HepG2 (cell line): ENCODE data around the gene MSL2. TPM values are rescaled to one million over a fixed set of nuclear protein-coding genes. Genes with fewer than 3 reads are reported as not detected.

Experiments
- EP300 ChIP-seq, 3 experiments: sonication (generic) in 1 of 3; formaldehyde crosslinking in 1 of 3; IDR thresholded peaks; 2 replicates each; pipeline versions ENCODE4 v1.5.1 to v1.6.1; 2011 to 2020; ENCODE audit warnings: low read depth in 2 of 3, low read length in 2 of 3, borderline replicate concordance in 1 of 3, improper control_type of control experiment in 1 of 3, mild to moderate bottlenecking in 1 of 3, missing genetic modification reagents in 1 of 3, moderate library complexity in 1 of 3
- FOXK1 ChIP-seq: sonication (generic); formaldehyde crosslinking; IDR thresholded peaks from 2 replicates; pipeline ENCODE4 v1.4.0; 2020; ENCODE audit warnings: low read depth, missing genetic modification reagents, borderline replicate concordance
- GABPA ChIP-seq, 2 experiments: IDR thresholded peaks; 2 replicates each; pipeline ENCODE4 v1.6.1; 2011 to 2016; ENCODE audit warnings: low read depth in 2 of 2, low read length in 1 of 2, missing biosample characterization in 1 of 2, missing genetic modification characterization in 1 of 2
- KDM1A ChIP-seq: IDR thresholded peaks from 2 replicates; pipeline ENCODE4 v1.6.1; 2016; ENCODE audit warnings: missing compliant biosample characterization
- MAZ ChIP-seq, 2 experiments: sonication (generic) in 1 of 2; formaldehyde crosslinking in 1 of 2; IDR thresholded peaks; 2 replicates each; pipeline versions ENCODE4 v1.5.0 to v1.6.1; 2012 to 2020; ENCODE audit warnings: low read depth in 2 of 2, mild to moderate bottlenecking in 2 of 2, borderline replicate concordance in 1 of 2, improper control_type of control experiment in 1 of 2, low read length in 1 of 2, missing genetic modification reagents in 1 of 2, moderate library complexity in 1 of 2
- MED1 ChIP-seq: sonication (generic); formaldehyde crosslinking; IDR thresholded peaks from 2 replicates; pipeline ENCODE4 v1.4.0; 2020; ENCODE audit warnings: missing genetic modification reagents
- RAD21 ChIP-seq: fragments of 450-650 bp; formaldehyde crosslinking; IDR thresholded peaks from 2 replicates; pipeline ENCODE4 v1.5.0; 2020; ENCODE audit warnings: mild to moderate bottlenecking
- SYNCRIP ChIP-seq: fragments of 200-400 bp; formaldehyde crosslinking; IDR thresholded peaks from 2 replicates; pipeline ENCODE4 v1.6.1; 2018; ENCODE audit warnings: mild to moderate bottlenecking, low read depth, low read length; ENCODE audit not compliant: insufficient read depth
- YEATS2 ChIP-seq: sonication (generic); formaldehyde crosslinking; IDR thresholded peaks from 2 replicates; pipeline ENCODE4 v1.4.0; 2020; ENCODE audit warnings: missing genetic modification reagents, borderline replicate concordance
- ZBTB3 ChIP-seq: sonication (generic); formaldehyde crosslinking; IDR thresholded peaks from 2 replicates; pipeline ENCODE4 v1.4.0; 2020; ENCODE audit warnings: low read depth, mild to moderate bottlenecking, moderate library complexity, missing genetic modification reagents, borderline replicate concordance
- ZKSCAN5 ChIP-seq: sonication (generic); formaldehyde crosslinking; IDR thresholded peaks from 2 replicates; pipeline ENCODE4 v1.5.1; 2020; ENCODE audit warnings: mild to moderate bottlenecking, missing genetic modification reagents
- ZNF12 ChIP-seq: sonication (generic); formaldehyde crosslinking; IDR thresholded peaks from 2 replicates; pipeline ENCODE4 v1.5.0; 2020; ENCODE audit warnings: missing genetic modification reagents
- ZNF326 ChIP-seq: sonication (generic); formaldehyde crosslinking; IDR thresholded peaks from 2 replicates; pipeline ENCODE4 v1.4.0; 2020; ENCODE audit warnings: missing genetic modification reagents, borderline replicate concordance
- ZNF564 ChIP-seq: sonication (generic); formaldehyde crosslinking; IDR thresholded peaks from 2 replicates; pipeline ENCODE4 v1.8.1; 2023; ENCODE audit warnings: mild to moderate bottlenecking, missing genetic modification reagents
- ZNF569 ChIP-seq: sonication (generic); formaldehyde crosslinking; IDR thresholded peaks from 2 replicates; pipeline ENCODE4 v1.5.0; 2020; ENCODE audit warnings: mild to moderate bottlenecking, missing genetic modification reagents, moderate library complexity, borderline replicate concordance
- ZNF772 ChIP-seq: sonication (generic); formaldehyde crosslinking; IDR thresholded peaks from 2 replicates; pipeline ENCODE4 v1.5.0; 2020; ENCODE audit warnings: mild to moderate bottlenecking, missing genetic modification reagents
- ZNF790 ChIP-seq: sonication (generic); formaldehyde crosslinking; IDR thresholded peaks from 2 replicates; pipeline ENCODE4 v1.8.0; 2022; ENCODE audit warnings: missing genetic modification reagents, mild to moderate bottlenecking, borderline replicate concordance
- ZNF878 ChIP-seq: sonication (generic); formaldehyde crosslinking; IDR thresholded peaks from 2 replicates; pipeline ENCODE4 v1.8.1; 2023; ENCODE audit warnings: mild to moderate bottlenecking, missing genetic modification reagents, moderate library complexity
- polyA plus RNA-seq, 8 experiments: library from polyadenylated mRNA; depleted of rRNA in 3 of 8; stranded (reverse) in 7 of 8; unstranded in 1 of 8; fragments of >200 nt; fragmentation: Illumina TruSeq in 4 of 8; extraction: Trizol in 4 of 8; gene quantifications; 2 replicates each; pipeline versions ENCODE4 v1.2.1 to v1.2.3, GENCODE V29; 2011 to 2016; ENCODE audit warnings: low read depth in 4 of 8, missing spikeins in 1 of 8, mixed read lengths in 1 of 8; ENCODE audit not compliant: insufficient read depth in 1 of 8
- total RNA-seq, 5 experiments: library from RNA; depleted of rRNA; stranded (reverse); fragments of >200 nt; fragmentation: Illumina TruSeq; extraction: Trizol; gene quantifications; 2 replicates each; pipeline ENCODE4 v1.2.3, GENCODE V29; 2016; ENCODE audit warnings: low read depth in 1 of 5
- TF ChIP-seq, protein P1 (sequence below): IDR thresholded peaks from 2 replicates; pipeline ENCODE4 v1.6.1; 2016; ENCODE audit warnings: low read depth, control low read depth
- TF ChIP-seq, protein P2 (sequence below): sonication (generic); formaldehyde crosslinking; IDR thresholded peaks from 2 replicates; pipeline ENCODE4 v1.8.1; 2023; ENCODE audit warnings: mild to moderate bottlenecking, missing genetic modification reagents
- TF ChIP-seq, protein P3 (sequence below): sonication (generic); formaldehyde crosslinking; IDR thresholded peaks from 2 replicates; pipeline ENCODE4 v1.4.0; 2020; ENCODE audit warnings: mild to moderate bottlenecking, low read depth, missing genetic modification reagents
- TF ChIP-seq, protein P4 (sequence below), 2 experiments: fragments of 450-650 bp in 1 of 2; sonication (generic) in 1 of 2; formaldehyde crosslinking; IDR thresholded peaks; 2 replicates each; pipeline versions ENCODE4 v1.5.0 to v1.8.0; 2020 to 2022; ENCODE audit warnings: mild to moderate bottlenecking in 1 of 2, missing genetic modification reagents in 1 of 2

The MSL2 gene
- total and polyA plus RNA-seq, 2 of the 13 experiments (the other 11 are each of a cell fraction or from before 2014, with no cell fraction given) = 6.9 to 11.7 TPM

DNA sequence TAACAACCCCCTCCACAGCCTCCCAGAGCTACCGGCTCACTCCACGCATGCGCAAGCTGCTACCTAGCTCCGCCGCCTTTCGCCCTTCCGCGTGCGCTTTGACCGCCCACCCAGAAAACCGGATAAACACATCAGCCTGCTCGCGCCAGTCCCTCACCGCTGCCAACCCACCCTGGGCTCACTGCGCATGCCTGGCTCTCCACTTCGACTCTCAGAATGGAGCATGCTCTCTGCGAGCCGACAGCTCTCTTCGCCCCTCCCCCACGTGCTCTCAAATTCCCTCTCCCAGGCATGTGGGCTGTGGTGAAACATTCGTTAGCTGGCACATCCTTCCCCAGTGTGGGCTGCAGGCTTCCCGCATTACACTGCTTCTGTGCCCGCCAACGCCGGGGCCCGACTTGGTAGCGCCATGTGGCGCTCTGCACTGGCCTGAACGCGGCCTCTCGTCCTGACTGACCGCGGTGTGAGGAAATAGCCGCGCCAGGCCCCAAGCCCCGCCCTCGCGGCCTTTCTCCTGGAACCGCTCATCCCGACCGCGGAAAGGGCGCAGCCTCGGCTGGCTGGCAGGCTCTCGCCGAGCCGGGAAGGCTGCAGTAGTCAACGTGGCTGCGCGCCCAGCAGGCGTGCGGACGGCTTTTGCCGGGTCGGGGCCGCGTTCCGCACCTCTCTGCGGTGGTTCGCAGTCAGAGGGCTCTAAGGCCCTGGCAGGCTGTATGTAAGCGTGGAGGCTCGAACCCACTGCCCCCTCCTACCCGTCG, 445 bp upstream of the MSL2 start (continued):
- TF ChIP-seq ZNF326 (CRISPR knock-in tag) (no peak), SYNCRIP (no peak), MED1 (CRISPR knock-in tag) (peak; percentile 95), EP300 (IDR thresholded peaks at IDR 0.05; ENCODE audit: low read depth in 2 of 2, low read length in 2 of 2) (no peak), EP300 (CRISPR knock-in tag; IDR thresholded peaks at IDR 0.05; ENCODE audit: borderline replicate concordance) (peak; percentile 69; the same call in 1 of the 2 replicates), YEATS2 (CRISPR knock-in tag) (peak; percentile 80), KDM1A (CRISPR knock-in tag) (0 out of 2 replicates have a peak, but pooled peaks have one; percentile 31), ZNF772 (no peak; the same call in 1 of the 2 replicates), ZNF564 (CRISPR knock-in tag) (peak; percentile 95; the same call in 1 of the 2 replicates), GABPA (IDR thresholded peaks at IDR 0.05; ENCODE audit: low read depth, low read length) (no peak), GABPA (CRISPR knock-in tag; IDR thresholded peaks at IDR 0.05; ENCODE audit: low read depth) (no peak; the same call in none of the 2 replicates), ZNF12 (CRISPR knock-in tag) (0 out of 2 replicates have a peak, but pooled peaks have one; percentile 8), RAD21 (CRISPR knock-in tag) (0 out of 2 replicates have a peak, but pooled peaks have one; percentile 79), ZNF878 (CRISPR knock-in tag) (peak; percentile 56), ZNF569 (CRISPR knock-in tag) (no peak; the same call in 1 of the 2 replicates), ZBTB3 (CRISPR knock-in tag) (peak; percentile 79; the same call in 1 of the 2 replicates), ZNF790 (peak; percentile 98), ZKSCAN5 (CRISPR knock-in tag) (peak; percentile 62), MAZ (IDR thresholded peaks at IDR 0.05; ENCODE audit: borderline replicate concordance, low read depth, low read length) (no peak; the same call in none of the 2 replicates), MAZ (CRISPR knock-in tag; IDR thresholded peaks at IDR 0.05; ENCODE audit: low read depth) (no peak; the same call in none of the 2 replicates), FOXK1 (CRISPR knock-in tag) (peak; percentile 58; the same call in 1 of the 2 replicates)
- TF ChIP-seq, protein P1, sequence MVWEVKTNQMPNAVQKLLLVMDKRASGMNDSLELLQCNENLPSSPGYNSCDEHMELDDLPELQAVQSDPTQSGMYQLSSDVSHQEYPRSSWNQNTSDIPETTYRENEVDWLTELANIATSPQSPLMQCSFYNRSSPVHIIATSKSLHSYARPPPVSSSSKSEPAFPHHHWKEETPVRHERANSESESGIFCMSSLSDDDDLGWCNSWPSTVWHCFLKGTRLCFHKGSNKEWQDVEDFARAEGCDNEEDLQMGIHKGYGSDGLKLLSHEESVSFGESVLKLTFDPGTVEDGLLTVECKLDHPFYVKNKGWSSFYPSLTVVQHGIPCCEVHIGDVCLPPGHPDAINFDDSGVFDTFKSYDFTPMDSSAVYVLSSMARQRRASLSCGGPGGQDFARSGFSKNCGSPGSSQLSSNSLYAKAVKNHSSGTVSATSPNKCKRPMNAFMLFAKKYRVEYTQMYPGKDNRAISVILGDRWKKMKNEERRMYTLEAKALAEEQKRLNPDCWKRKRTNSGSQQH = no peak
- TF ChIP-seq, protein P2, sequence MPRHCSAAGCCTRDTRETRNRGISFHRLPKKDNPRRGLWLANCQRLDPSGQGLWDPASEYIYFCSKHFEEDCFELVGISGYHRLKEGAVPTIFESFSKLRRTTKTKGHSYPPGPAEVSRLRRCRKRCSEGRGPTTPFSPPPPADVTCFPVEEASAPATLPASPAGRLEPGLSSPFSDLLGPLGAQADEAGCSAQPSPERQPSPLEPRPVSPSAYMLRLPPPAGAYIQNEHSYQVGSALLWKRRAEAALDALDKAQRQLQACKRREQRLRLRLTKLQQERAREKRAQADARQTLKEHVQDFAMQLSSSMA (CRISPR knock-in tag) = peak; percentile 96
- TF ChIP-seq, protein P3, sequence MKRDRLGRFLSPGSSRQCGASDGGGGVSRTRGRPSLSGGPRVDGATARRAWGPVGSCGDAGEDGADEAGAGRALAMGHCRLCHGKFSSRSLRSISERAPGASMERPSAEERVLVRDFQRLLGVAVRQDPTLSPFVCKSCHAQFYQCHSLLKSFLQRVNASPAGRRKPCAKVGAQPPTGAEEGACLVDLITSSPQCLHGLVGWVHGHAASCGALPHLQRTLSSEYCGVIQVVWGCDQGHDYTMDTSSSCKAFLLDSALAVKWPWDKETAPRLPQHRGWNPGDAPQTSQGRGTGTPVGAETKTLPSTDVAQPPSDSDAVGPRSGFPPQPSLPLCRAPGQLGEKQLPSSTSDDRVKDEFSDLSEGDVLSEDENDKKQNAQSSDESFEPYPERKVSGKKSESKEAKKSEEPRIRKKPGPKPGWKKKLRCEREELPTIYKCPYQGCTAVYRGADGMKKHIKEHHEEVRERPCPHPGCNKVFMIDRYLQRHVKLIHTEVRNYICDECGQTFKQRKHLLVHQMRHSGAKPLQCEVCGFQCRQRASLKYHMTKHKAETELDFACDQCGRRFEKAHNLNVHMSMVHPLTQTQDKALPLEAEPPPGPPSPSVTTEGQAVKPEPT (CRISPR knock-in tag) = peak; percentile 90; the same call in 1 of the 2 replicates
- TF ChIP-seq, protein P4, sequence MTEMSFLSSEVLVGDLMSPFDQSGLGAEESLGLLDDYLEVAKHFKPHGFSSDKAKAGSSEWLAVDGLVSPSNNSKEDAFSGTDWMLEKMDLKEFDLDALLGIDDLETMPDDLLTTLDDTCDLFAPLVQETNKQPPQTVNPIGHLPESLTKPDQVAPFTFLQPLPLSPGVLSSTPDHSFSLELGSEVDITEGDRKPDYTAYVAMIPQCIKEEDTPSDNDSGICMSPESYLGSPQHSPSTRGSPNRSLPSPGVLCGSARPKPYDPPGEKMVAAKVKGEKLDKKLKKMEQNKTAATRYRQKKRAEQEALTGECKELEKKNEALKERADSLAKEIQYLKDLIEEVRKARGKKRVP (CRISPR knock-in tag; IDR thresholded peaks at IDR 0.05) = peak in 1 of 2 experiments; percentile 88; a peak in 2 of 4 replicates
